ENCODE data around the gene DNAJC18.
"Not testable (repeated sequence)": the region's sequence is repeated elsewhere in the genome, so short reads cannot be mapped to it uniquely, and the experiment has no call there.

DNAJC18 gene
- 9.3 to 34.5 (median 15.8) reads per million in 3 experiments for total RNA-seq

DNA sequence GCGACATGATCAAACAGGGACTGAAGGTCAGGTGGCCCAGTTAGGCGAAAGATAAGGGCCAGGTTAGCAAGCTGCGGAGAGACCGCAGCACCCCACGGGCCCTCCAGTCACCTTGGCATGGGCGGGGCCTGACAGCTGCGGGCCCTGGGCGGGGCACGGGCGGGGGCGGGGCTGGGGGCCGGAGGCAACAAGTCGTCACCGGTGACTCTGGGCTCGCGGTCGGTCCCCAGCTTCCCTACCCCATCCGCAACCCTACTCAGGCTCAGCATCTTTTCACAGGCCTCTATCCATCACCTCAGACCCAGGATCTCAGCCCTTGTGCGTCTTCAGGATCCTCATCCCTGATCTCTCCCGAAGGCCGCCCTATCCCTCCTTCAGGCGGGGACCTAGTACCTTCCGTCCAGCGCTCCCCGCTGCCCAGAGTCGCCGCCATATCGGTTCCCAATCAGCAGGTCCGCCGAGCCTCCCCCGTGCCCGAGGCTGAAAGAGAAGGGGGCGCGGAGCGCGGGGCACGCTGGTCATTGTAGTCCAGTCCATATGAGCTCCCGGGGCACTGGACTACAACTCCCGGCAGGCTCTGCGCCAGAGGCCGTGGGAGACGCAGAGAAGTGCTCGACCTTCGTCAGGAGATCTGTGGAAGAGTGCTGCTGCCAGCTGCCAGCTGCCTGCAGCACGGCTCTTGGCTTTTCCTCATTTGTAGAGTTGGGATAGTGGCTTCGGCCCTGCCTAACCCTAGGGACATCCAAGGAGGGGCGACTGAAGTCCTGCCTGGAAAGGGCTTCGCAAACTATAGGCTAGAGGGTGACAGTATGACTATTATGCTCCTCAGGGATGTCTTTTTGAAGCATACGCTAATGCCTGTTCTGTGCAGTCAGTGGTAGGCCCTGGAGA, at the start of gene DNAJC18:
TSS of gene DNAJC18 (minus strand) at position 513 of the 891 bp plus-strand sequence. CDS start at position 433, 80 bp downstream.
- DNase-seq, result peak; percentile 83

GRCh38 chr5:139488260-139488659, 48.9 kb upstream of the DNAJC18 start:
- no peak for DNase-seq

DNA sequence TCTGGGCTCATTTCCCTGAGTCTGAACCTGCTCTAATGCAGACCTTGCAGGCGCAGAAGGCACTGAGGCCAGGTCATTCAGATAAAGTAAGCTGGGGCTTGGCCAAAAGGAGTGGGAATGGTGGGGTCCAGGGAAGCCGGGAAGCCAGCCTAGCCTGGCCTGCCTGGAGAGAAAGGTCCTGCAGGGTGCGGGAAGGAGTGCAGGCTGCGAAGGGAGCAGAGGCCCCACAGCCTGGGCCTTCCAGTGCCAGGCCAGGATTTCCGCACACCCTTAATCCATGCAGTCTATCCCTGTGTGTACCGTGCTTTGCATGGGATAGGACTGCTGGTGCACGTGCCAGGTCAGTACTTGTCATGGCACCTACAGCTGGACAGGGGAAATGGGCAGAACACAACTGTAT, 46.9 kb upstream of the DNAJC18 start:
- no peak for DNase-seq

DNA sequence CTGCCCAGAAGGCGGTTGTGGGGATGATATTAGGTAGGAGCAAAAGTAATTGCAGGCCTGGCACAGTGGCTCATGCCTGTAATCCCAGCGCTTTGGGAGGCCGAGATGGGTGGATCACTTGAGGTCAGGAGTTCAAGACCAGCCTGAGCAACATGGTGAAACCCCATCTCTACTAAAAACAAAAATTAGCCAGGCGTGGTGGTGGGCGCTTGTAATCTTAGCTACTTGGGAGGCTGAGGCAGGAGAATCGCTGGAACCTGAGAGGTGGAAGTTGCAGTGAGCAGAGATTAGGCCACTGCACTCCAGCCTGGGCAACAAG, 43.5 kb upstream of the DNAJC18 start:
- DNase-seq, result not testable (repeated sequence)

DNA sequence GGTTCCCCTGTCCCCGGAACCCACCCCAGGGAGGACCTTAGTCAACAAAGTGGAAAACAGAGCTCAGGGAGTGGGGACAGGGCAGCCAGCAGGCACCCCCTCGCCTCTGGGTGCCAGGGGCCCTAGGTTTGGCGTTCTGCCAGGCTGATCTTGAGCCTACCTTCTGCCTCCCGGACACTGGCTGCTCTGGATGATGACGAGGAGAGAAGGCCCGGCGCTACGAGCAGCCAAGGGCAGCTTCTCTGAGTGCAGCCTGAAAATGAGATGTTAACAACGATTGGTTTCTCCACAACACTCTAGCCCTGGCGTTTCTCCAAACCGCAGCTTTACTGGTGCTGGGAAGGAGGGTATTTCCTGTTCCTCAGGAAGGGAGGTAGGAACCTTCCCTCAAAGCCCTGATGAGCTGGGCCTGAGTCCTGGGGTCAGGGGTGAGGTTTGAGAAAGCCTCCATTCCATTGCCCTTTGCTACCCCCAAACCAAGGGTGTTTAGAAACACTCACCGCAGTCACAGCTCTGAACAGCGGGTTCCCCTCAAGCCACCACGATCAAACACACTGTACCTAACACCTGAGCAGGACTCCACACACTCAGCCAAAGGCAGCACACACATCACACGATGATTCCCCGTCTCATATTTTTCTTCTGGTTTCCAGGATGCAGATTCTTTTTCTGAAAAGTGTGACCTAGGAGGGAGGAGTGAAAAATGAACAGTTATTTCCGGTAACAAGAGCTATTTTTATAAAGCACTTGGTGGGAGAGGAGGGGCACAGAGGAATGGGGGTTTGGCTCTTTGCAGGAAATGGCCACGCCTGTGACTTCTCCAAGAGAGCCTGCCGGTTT, 42.9 kb upstream of the DNAJC18 start, which contains the start of gene STING1:
TSS of gene STING1 (minus strand) at position 709 of the 840 bp plus-strand sequence. CDS start 1,054 bp downstream, outside the sequence.
- DNase-seq, result peak; percentile 74

- no peak for DNase-seq
These were observed 42.3 kb upstream of the DNAJC18 start for GRCh38 chr5:139481580-139482049.

- DNase-seq, result no peak
These were observed 41.8 kb upstream of the DNAJC18 start for GRCh38 chr5:139481122-139481533.

DNA sequence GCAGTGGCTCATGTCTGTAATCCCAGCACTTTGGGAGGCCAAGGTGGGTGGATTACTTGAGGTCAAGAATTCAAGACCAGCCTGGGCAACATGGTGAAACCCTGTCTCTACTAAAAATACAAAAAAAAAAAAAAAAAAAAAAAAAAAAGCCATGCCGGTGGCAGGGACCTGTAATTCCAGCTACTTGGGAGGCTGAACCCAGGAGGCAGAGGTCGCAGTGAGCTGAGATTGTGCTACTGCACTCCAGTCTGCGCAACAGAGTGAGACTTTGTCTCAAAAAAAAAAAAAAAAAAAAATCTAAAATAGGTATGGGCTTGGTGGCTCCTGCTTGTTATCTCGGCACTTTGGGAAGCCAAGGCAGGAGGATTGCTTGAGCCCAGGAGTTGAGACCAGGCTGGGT, 40.4 kb upstream of the DNAJC18 start:
- not testable (repeated sequence) for DNase-seq

GRCh38 chr5:139478657-139479423, 39.5 kb upstream of the DNAJC18 start:
- not testable (repeated sequence) for DNase-seq

GRCh38 chr5:139475865-139476617, 36.7 kb upstream of the DNAJC18 start:
- DNase-seq, result no peak

- peak; percentile 28 for DNase-seq
These were observed 35.8 kb upstream of the DNAJC18 start for GRCh38 chr5:139474890-139475791.

GRCh38 chr5:139473565-139473964, 34.2 kb upstream of the DNAJC18 start:
- DNase-seq, result no peak

DNA sequence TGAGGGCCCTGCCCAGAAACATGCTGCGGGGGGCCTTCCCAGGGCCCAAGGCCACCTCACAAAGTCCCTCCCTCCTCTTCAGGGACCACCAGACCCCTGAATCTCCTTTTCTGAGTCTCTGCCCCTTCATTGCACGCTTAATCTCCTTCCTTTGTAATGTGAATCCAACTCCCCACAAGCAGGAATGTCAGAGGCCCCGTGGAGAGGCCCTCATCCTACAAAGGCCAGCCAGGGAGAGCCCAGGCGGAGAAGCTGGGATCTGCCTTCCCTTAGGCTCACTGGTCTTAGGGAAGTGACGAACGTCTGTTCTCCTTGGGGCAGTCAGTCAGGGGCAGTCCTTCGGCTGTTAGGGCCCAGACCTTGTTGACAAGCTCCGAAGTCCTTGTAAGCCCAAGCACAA, 33.8 kb upstream of the DNAJC18 start:
- DNase-seq, result no peak

- no peak for DNase-seq
These were observed 33.2 kb upstream of the DNAJC18 start for GRCh38 chr5:139472386-139473030.

GRCh38 chr5:139470821-139471300, 31.5 kb upstream of the DNAJC18 start, which contains the start of gene SMIM33:
Gene SMIM33, plus strand, starts transcription at chr5:139471004. Its CDS starts 118 bp downstream, at chr5:139471122.
- peak; percentile 49 for DNase-seq

DNA sequence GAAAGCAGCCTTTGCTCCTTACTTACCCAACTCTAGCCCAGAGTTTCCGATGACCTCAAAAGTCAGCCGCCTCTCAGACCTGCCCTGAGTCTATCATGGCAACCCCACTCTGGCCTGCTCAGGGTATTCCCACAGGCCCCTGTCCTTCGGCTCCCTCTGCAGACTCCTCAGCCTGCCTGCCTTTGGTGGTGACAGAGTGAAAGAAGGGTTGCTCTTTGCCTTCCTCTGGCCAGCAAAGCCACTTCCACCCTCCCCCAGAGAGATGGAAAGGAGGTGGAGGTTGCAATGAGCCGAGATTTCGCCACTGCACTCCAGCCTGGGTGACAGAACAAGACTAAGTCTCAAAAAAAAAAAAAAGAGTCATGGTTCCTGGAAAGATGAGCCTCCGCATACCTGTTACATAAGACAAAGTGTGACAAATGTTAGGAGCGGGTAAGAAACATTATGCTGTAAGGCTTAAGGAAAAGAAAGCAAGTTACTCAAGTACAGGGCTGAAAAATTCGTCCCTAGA, 29.2 kb upstream of the DNAJC18 start:
- no peak for DNase-seq

DNA sequence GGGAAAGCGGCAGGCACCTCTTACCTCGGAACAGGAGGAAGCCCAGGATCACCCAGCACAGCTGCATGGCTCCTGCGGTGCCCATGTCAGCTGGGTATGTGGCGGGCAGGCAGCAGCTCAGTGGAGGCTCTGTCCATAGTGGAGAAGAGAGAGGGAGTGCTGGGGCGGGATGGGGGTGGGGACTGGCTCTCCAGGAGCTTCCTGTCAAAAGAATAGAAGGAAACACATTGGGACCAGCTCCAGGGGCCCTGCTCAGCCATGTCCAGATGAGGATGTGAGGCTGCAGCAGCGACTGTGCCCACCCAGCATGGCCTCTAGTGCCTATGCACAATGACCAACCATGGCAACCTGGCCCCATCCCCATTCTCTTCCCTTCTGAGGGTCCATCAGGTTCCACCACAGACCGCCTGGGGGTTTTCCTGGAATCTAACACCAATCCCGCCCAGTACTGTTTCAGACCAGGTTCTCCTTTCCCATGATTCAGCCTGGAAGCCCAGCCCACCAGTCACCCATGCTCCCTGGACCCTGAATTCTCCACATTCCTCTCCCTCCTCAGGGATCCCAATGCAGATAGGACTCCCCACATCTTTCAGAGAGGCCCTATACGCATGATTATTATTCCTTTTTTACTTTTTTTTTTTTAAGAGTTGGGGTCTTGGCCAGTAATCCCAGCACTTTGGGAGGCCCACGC, 23.4 kb upstream of the DNAJC18 start, which contains the start of gene ECSCR:
TSS of gene ECSCR (minus strand) at position 158 of the 691 bp plus-strand sequence. CDS start at position 85, 73 bp downstream.
- DNase-seq, result no peak

GRCh38 chr5:139461698-139462097, 22.4 kb upstream of the DNAJC18 start:
- DNase-seq, result no peak

DNA sequence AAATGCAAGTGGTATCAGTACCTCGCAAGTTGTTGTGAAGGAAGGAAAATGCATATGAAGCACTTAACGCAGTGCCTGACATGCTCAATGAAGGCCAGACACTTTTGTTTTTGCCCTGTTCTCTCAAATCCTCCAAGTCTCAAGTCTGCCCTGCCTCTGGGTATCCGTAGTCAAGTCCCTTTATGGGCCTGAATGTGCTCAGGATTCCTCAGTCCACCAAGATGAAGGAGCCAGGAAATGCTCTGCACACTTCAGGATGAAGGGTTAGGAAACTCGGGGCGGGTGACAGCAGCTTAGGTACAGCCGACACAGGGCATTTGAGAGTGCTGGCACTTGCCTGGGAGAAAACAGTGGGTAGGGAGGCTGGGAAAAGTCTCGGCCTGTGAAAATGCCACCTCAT, 21.9 kb upstream of the DNAJC18 start:
- DNase-seq, result no peak

All from central memory CD4-positive, alpha-beta T cell (primary cell).